ENCODE results near the gene MPL. TPM values are rescaled to one million over a fixed set of nuclear protein-coding genes. Genes with fewer than 3 reads are reported as not detected.
A peak's percentile ranks its signal among the peaks of the same experiment; 100 is the strongest.

The MPL gene
- total and polyA plus RNA-seq, 2 of the 13 experiments (the other 11 are each of a cell fraction or from before 2014, with no cell fraction given): not detected

DNA sequence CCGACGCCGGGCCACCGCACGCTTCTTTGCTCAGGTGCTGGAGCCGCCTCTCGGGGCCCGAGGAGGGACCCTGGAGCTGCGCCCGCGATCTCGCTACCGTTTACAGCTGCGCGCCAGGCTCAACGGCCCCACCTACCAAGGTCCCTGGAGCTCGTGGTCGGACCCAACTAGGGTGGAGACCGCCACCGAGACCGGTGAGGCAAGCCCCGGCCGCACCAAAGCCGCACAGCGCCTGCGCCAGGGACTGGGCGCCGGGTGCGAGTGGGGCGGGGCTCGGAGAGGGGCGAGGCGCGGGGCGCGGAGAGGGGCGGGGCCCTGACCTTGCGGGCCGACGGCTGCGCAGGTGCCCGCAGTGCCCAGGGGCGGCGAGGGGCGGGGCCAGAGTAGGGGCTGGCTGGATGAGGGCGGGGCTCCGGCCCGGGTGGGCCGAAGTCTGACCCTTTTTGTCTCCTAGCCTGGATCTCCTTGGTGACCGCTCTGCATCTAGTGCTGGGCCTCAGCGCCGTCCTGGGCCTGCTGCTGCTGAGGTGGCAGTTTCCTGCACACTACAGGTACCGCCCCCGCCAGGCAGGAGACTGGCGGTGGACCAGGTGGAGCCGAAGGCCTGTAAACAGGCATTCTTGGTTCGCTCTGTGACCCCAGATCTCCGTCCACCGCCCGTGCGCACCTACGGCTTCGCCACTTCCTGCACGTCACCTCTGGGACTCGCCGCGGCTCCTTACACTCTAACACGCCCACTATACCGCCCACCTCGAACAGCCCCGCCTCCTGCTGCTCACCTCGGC is 11.4 kb downstream of the MPL start (continued):
- TF ChIP-seq, protein P1, sequence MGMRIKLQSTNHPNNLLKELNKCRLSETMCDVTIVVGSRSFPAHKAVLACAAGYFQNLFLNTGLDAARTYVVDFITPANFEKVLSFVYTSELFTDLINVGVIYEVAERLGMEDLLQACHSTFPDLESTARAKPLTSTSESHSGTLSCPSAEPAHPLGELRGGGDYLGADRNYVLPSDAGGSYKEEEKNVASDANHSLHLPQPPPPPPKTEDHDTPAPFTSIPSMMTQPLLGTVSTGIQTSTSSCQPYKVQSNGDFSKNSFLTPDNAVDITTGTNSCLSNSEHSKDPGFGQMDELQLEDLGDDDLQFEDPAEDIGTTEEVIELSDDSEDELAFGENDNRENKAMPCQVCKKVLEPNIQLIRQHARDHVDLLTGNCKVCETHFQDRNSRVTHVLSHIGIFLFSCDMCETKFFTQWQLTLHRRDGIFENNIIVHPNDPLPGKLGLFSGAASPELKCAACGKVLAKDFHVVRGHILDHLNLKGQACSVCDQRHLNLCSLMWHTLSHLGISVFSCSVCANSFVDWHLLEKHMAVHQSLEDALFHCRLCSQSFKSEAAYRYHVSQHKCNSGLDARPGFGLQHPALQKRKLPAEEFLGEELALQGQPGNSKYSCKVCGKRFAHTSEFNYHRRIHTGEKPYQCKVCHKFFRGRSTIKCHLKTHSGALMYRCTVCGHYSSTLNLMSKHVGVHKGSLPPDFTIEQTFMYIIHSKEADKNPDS (CRISPR knock-in tag; IDR thresholded peaks at IDR 0.05): no peak
- TF ChIP-seq ZNF3 (CRISPR knock-in tag; IDR thresholded peaks at IDR 0.05) (no peak), ZNF703 (CRISPR knock-in tag; IDR thresholded peaks at IDR 0.05; ENCODE audit: borderline replicate concordance) (no peak), NR1H2 (CRISPR knock-in tag; IDR thresholded peaks at IDR 0.05; ENCODE audit: borderline replicate concordance, low read depth) (0 out of 2 replicates have a peak, but pooled peaks have one; percentile 15), ZNF138 (CRISPR knock-in tag; IDR thresholded peaks at IDR 0.05; ENCODE audit: low read depth) (no peak), ELF1 (CRISPR knock-in tag; IDR thresholded peaks at IDR 0.05) (0 out of 2 replicates have a peak, but pooled peaks have one; percentile 51), ZFYVE20 (CRISPR knock-in tag; IDR thresholded peaks at IDR 0.05; ENCODE audit: borderline replicate concordance, low read depth) (no peak), NR2F6 (IDR thresholded peaks at IDR 0.05) (peak; percentile 60; the same call in 1 of the 2 replicates), NR2F6 (CRISPR knock-in tag; IDR thresholded peaks at IDR 0.05) (peak; percentile 48; the same call in 1 of the 2 replicates), ARNT2 (CRISPR knock-in tag; IDR thresholded peaks at IDR 0.05; ENCODE audit: low read depth) (peak; percentile 8; the same call in 1 of the 2 replicates), NCOA1 (CRISPR knock-in tag; IDR thresholded peaks at IDR 0.05) (0 out of 2 replicates have a peak, but pooled peaks have one; percentile 52)
- TF ChIP-seq, protein P2, sequence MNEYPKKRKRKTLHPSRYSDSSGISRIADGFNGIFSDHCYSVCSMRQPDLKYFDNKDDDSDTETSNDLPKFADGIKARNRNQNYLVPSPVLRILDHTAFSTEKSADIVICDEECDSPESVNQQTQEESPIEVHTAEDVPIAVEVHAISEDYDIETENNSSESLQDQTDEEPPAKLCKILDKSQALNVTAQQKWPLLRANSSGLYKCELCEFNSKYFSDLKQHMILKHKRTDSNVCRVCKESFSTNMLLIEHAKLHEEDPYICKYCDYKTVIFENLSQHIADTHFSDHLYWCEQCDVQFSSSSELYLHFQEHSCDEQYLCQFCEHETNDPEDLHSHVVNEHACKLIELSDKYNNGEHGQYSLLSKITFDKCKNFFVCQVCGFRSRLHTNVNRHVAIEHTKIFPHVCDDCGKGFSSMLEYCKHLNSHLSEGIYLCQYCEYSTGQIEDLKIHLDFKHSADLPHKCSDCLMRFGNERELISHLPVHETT (CRISPR knock-in tag; conservative IDR thresholded peaks at IDR 0.05): no peak
- TF ChIP-seq, protein P3, sequence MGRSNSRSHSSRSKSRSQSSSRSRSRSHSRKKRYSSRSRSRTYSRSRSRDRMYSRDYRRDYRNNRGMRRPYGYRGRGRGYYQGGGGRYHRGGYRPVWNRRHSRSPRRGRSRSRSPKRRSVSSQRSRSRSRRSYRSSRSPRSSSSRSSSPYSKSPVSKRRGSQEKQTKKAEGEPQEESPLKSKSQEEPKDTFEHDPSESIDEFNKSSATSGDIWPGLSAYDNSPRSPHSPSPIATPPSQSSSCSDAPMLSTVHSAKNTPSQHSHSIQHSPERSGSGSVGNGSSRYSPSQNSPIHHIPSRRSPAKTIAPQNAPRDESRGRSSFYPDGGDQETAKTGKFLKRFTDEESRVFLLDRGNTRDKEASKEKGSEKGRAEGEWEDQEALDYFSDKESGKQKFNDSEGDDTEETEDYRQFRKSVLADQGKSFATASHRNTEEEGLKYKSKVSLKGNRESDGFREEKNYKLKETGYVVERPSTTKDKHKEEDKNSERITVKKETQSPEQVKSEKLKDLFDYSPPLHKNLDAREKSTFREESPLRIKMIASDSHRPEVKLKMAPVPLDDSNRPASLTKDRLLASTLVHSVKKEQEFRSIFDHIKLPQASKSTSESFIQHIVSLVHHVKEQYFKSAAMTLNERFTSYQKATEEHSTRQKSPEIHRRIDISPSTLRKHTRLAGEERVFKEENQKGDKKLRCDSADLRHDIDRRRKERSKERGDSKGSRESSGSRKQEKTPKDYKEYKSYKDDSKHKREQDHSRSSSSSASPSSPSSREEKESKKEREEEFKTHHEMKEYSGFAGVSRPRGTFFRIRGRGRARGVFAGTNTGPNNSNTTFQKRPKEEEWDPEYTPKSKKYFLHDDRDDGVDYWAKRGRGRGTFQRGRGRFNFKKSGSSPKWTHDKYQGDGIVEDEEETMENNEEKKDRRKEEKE (IDR thresholded peaks at IDR 0.05): no peak
- TF ChIP-seq, protein P4, sequence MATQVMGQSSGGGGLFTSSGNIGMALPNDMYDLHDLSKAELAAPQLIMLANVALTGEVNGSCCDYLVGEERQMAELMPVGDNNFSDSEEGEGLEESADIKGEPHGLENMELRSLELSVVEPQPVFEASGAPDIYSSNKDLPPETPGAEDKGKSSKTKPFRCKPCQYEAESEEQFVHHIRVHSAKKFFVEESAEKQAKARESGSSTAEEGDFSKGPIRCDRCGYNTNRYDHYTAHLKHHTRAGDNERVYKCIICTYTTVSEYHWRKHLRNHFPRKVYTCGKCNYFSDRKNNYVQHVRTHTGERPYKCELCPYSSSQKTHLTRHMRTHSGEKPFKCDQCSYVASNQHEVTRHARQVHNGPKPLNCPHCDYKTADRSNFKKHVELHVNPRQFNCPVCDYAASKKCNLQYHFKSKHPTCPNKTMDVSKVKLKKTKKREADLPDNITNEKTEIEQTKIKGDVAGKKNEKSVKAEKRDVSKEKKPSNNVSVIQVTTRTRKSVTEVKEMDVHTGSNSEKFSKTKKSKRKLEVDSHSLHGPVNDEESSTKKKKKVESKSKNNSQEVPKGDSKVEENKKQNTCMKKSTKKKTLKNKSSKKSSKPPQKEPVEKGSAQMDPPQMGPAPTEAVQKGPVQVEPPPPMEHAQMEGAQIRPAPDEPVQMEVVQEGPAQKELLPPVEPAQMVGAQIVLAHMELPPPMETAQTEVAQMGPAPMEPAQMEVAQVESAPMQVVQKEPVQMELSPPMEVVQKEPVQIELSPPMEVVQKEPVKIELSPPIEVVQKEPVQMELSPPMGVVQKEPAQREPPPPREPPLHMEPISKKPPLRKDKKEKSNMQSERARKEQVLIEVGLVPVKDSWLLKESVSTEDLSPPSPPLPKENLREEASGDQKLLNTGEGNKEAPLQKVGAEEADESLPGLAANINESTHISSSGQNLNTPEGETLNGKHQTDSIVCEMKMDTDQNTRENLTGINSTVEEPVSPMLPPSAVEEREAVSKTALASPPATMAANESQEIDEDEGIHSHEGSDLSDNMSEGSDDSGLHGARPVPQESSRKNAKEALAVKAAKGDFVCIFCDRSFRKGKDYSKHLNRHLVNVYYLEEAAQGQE (IDR thresholded peaks at IDR 0.05; ENCODE audit: borderline replicate concordance in 1 of 2, low read depth in 1 of 2, low read length in 2 of 2): no peak

Data from HepG2 (cell line).